Activated CD8-positive, alpha-beta T cell treated with anti-CD3 and anti-CD28 coated beads for 36 hours (primary cell): ENCODE data around the gene CLEC4E. TPM values are rescaled to one million over a fixed set of nuclear protein-coding genes. Genes with fewer than 3 reads are reported as not detected.
"Not testable (repeated sequence)": the region's sequence is repeated elsewhere in the genome, so short reads cannot be mapped to it uniquely, and the experiment has no call there.

ENCODE experiments used
- ATAC-seq: fragments of 200-7000 bp; cut with Tn5 transposase; one replicate; pipeline ENCODE4 v1.10.0; 2021; ENCODE audit warnings: mild to moderate bottlenecking, moderate library complexity
- CTCF ChIA-PET: fragments of 350-600 bp; sonication (Branson Sonifier 250); formaldehyde crosslinking; loops from one replicate; lab custom pipeline; 2021; ENCODE audit warnings: antibody characterized with exemption; lab: Charles Lee
- POLR2A ChIA-PET: fragments of 350-600 bp; sonication (Branson Sonifier 250); formaldehyde crosslinking; loops from one replicate; lab custom pipeline; 2021; ENCODE audit warnings: antibody characterized with exemption; lab: Charles Lee
- DNase-seq: peaks from one replicate; pipeline ENCODE4 v3.0.0-alpha.2; 2020
- H3K27ac Mint-ChIP-seq: one replicate; pipeline ENCODE4 v1.8.0; 2021; ENCODE audit warnings: mild to moderate bottlenecking, mixed read lengths
- H3K27me3 Mint-ChIP-seq: one replicate; pipeline ENCODE4 v1.8.0; 2021; ENCODE audit warnings: mixed read lengths
- H3K36me3 Mint-ChIP-seq: one replicate; pipeline ENCODE4 v1.8.0; 2021; ENCODE audit warnings: low read depth, mixed read lengths
- H3K4me1 Mint-ChIP-seq: one replicate; pipeline ENCODE4 v1.8.0; 2021; ENCODE audit warnings: low read depth, mixed read lengths
- H3K4me3 Mint-ChIP-seq: one replicate; pipeline ENCODE4 v1.8.0; 2021; ENCODE audit warnings: mild to moderate bottlenecking, moderate library complexity, mixed read lengths
- H3K9me3 Mint-ChIP-seq: one replicate; pipeline ENCODE4 v1.8.0; 2021; ENCODE audit warnings: mixed read lengths
- intact Hi-C: fragments of 100-400 bp; cut with micrococcal nuclease; formaldehyde crosslinking; loops from one replicate; pipeline ENCODE4 v1.10.0; 2022
- total RNA-seq, 2 experiments: library from RNA; stranded (reverse); gene quantifications; one replicate each; pipeline ENCODE4 v1.2.3, GENCODE V29; 2021
- TF ChIP-seq, protein P1 (sequence below): fragments of 200-600 bp; IDR thresholded peaks from one replicate; pipeline ENCODE4 v1.8.0; 2022; ENCODE audit warnings: antibody characterized with exemption, mild to moderate bottlenecking

CLEC4E gene
- total RNA-seq, 2 experiments from 2014 or later: not detected

DNA sequence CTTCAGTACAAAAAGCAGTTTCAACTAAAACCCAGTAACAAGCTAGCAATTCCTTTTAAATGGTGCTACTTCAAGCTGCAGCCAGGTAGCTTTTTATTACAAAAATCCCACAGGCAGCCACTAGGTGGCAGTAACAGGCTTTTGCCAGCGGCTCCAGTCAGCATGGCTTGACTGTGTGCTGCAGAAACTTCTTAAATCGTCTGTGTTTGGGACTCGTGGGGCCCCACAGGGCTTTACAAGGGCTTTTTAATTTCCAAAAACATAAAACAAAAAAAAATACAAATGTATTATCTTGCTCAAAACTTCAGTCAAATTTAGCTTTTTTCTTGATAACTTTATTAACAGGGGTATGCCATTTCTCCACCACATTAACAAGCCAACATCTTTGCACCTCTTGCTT is 3.6 kb upstream of the CLEC4E start:
- ATAC-seq (peak; percentile 80), DNase-seq (peak; percentile 82)
- no peaks in the 10 kb centered on the region for H3K9me3 Mint-ChIP-seq
- POLR2A ChIA-PET: no interaction called here
- TF ChIP-seq, protein P1, sequence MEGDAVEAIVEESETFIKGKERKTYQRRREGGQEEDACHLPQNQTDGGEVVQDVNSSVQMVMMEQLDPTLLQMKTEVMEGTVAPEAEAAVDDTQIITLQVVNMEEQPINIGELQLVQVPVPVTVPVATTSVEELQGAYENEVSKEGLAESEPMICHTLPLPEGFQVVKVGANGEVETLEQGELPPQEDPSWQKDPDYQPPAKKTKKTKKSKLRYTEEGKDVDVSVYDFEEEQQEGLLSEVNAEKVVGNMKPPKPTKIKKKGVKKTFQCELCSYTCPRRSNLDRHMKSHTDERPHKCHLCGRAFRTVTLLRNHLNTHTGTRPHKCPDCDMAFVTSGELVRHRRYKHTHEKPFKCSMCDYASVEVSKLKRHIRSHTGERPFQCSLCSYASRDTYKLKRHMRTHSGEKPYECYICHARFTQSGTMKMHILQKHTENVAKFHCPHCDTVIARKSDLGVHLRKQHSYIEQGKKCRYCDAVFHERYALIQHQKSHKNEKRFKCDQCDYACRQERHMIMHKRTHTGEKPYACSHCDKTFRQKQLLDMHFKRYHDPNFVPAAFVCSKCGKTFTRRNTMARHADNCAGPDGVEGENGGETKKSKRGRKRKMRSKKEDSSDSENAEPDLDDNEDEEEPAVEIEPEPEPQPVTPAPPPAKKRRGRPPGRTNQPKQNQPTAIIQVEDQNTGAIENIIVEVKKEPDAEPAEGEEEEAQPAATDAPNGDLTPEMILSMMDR: peak; percentile 94
- H3K27ac Mint-ChIP-seq: no peak overlapping the region
- H3K27me3 Mint-ChIP-seq: peaks cover 31% of the 10 kb centered on the region
- peaks cover 9% of the 10 kb centered on the region for H3K4me1 Mint-ChIP-seq
- no peaks in the 10 kb centered on the region for H3K36me3 Mint-ChIP-seq
- intact Hi-C loops: no loop called here
- H3K4me3 Mint-ChIP-seq: no peak overlapping the region
- CTCF ChIA-PET: interaction anchor here (0.6 to 2.5 kb wide), 79 partner anchors 9 to 1177 kb away, joined by 3 to 34 read pairs (median 4); partner anchors contain the start of gene A2ML1

DNA sequence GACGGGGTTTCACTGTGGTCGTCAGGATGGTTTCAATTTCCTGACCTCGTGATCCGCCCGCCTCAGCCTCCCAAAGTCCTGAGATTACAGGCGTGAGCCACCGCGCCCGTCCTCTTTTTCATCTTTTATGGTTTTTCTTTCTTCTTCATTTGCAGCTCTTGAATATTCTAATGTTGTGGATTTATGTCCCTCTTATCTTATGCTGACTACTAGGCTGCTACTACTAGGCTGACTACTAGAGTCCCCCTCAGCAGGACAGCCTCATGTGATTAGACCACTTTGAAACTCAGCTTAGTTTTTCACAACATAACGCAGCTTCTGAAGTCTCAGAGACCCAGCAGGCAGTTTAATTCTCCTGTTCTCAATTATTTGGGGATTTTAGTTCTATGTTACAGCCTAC is 857 bp upstream of the CLEC4E start:
- H3K4me3 Mint-ChIP-seq: no peak overlapping the region
- intact Hi-C loops: no loop called here
- TF ChIP-seq, protein P1: no peak
- ChIA-PET POLR2A (no interaction called here), CTCF (interaction anchor here (1.5 kb wide), 1 partner anchor 140 kb away, joined by 4 read pairs; no protein-coding TSS in a partner anchor)
- ATAC-seq (no peak), DNase-seq (peak; percentile 16)
- peaks cover 9% of the 10 kb centered on the region for H3K4me1 Mint-ChIP-seq
- H3K36me3 Mint-ChIP-seq: no peaks in the 10 kb centered on the region
- no peaks in the 10 kb centered on the region for H3K9me3 Mint-ChIP-seq
- peaks cover 28% of the 10 kb centered on the region for H3K27me3 Mint-ChIP-seq
- H3K27ac Mint-ChIP-seq: no peak overlapping the region

DNA sequence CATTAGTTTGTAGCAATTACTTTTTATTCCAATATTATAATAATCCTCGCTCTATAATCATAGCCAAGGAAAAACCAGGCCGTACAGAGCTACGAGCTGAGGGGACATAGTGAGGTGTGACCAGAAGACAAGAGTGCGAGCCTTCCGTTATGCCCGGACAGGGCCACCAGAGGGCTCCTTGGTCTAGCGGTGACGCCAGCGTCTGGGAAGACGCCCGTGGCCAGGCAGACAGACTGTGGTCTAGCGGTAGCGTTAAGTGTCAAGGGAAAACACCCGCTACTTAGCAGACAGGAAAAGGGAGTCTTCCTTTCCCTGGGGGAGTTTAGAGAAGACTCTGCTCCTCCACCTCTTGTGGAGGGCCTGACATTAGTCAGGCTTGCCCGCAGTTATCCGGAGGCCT is 2.9 kb downstream of the CLEC4E start:
- H3K4me1 Mint-ChIP-seq, H3K9me3 Mint-ChIP-seq, POLR2A ChIA-PET, intact Hi-C loops, H3K4me3 Mint-ChIP-seq, H3K27ac Mint-ChIP-seq, CTCF ChIA-PET, H3K36me3 Mint-ChIP-seq, ATAC-seq: not testable (repeated sequence)
- peaks cover 28% of the 10 kb centered on the region for H3K27me3 Mint-ChIP-seq
- DNase-seq: peak; percentile 21

DNA sequence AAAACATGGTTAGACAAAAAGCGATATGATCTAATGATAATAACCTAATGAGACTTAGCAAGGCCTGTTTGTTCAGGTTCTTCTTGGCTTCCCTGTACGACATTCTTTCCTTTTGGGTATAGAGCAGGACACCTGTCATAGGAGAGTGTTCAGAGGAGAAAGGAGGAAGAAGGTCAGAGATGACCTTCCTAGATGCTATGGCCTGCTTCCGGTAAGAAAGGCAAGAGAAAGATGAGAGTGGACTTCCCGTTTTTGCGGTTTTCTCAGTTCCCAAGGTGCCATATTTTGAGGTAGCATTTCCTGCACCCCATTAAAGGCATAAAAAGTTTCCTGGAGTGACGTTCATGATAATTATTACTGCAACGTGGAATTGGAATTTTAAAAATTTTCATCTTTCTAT is 8.7 kb downstream of the CLEC4E start:
- no peak overlapping the region for H3K4me3 Mint-ChIP-seq
- intact Hi-C loops: no loop called here
- H3K9me3 Mint-ChIP-seq: no peaks in the 10 kb centered on the region
- TF ChIP-seq, protein P1: no peak
- POLR2A ChIA-PET: no interaction called here
- CTCF ChIA-PET: no interaction called here
- H3K27ac Mint-ChIP-seq: no peak overlapping the region
- no peaks in the 10 kb centered on the region for H3K4me1 Mint-ChIP-seq
- peaks cover 20% of the 10 kb centered on the region for H3K27me3 Mint-ChIP-seq
- DNase-seq (no peak), ATAC-seq (no peak)
- no peaks in the 10 kb centered on the region for H3K36me3 Mint-ChIP-seq

DNA sequence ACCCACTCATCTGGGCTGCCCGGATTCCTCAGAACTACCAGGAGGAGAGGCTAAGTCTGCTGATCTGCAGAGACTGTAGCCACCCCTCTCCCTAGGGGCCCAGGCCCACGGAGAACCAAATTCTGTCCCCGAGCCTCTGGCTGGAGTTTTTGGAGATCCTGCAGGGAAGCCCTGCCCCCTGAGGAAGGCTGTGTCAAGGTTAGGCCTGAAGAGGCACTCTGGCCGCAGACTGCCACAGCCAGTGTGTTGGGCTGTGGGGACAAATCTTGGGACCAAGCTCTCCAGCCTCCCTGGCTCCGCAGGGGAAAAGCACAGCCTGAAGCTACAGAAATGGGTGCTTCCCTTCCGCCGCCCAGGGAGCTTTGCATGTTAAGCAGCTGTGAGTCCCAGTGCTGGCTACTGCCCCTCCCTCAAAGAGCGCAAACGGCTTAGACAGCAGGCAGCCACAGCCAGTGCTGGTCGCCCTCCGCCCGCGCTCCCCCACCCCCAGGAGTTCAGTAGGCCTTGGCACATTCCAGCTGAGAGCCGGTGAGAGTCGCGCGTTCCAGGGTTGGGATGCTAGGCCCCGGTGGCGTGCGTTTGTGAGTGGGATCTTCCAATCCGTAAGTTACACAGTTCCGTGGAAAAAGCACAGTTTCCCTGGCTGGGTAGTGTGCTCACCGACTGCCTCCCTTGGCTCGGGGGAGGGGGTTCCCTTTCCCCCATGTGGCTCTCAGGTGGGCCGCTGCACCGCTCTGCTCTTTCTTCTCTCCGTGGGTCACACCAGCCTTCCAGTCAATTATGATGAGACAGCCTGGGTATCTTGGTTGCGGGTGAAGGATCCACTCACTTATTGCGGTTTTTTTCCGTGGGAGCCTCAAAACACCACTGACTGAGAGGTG is 13.2 kb downstream of the CLEC4E start:
- Mint-ChIP-seq H3K9me3 (peaks cover 8% of the 10 kb centered on the region), H3K4me1 (no peaks in the 10 kb centered on the region), H3K27me3 (peaks cover 31% of the 10 kb centered on the region), H3K27ac (no peak overlapping the region), H3K4me3 (no peak overlapping the region), H3K36me3 (no peaks in the 10 kb centered on the region)
- ATAC-seq: no peak
- TF ChIP-seq, protein P1: no peak
- intact Hi-C loops: no loop called here
- CTCF ChIA-PET: interaction anchor here (0.7 to 1.0 kb wide), 2 partner anchors 16 to 17 kb away, joined by 3 read pairs; no protein-coding TSS in a partner anchor
- no peak for DNase-seq
- POLR2A ChIA-PET: no interaction called here
